Measurements from ENCODE around the gene RBMS1.

DNA sequence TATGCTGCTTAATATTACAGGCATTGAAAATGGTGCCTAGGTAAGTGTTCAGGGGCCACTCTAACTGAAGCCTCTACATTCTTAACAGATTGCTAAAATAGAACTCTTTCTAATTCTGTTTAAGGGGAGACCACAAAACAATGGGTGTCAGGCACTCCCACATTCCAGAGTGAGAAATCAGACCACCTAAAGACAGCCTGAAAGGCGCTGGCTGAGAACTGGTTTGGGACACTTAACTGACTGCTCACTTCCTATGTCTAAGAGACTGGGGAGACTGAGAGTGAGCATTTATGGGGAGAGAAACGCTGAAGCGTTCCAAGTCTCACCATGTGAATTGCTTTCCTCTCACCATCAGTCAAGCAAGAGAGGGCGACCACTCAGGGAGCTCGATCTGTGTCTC is 184.7 kb downstream of the RBMS1 start:
- TF ChIP-seq, protein P1, sequence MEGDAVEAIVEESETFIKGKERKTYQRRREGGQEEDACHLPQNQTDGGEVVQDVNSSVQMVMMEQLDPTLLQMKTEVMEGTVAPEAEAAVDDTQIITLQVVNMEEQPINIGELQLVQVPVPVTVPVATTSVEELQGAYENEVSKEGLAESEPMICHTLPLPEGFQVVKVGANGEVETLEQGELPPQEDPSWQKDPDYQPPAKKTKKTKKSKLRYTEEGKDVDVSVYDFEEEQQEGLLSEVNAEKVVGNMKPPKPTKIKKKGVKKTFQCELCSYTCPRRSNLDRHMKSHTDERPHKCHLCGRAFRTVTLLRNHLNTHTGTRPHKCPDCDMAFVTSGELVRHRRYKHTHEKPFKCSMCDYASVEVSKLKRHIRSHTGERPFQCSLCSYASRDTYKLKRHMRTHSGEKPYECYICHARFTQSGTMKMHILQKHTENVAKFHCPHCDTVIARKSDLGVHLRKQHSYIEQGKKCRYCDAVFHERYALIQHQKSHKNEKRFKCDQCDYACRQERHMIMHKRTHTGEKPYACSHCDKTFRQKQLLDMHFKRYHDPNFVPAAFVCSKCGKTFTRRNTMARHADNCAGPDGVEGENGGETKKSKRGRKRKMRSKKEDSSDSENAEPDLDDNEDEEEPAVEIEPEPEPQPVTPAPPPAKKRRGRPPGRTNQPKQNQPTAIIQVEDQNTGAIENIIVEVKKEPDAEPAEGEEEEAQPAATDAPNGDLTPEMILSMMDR (conservative IDR thresholded peaks at IDR 0.05; ENCODE audit: low read length) = no peak
- TF ChIP-seq EZH2phosphoT487 (IDR thresholded peaks at IDR 0.05; ENCODE audit: borderline replicate concordance) = no peak
